Skeletal muscle satellite cell (primary cell): ENCODE measurements around the gene WASF2.
"Not testable (repeated sequence)": the region's sequence is repeated elsewhere in the genome, so short reads cannot be mapped to it uniquely, and the experiment has no call there.

ENCODE experiments used
- H3K27me3 ChIP-seq: 2 replicates; pipeline ENCODE4 v1.7.0; 2013; ENCODE audit warnings: low read length; ENCODE audit not compliant: control insufficient read depth, insufficient read depth
- H3K36me3 ChIP-seq: 2 replicates; pipeline ENCODE4 v1.7.0; 2013; ENCODE audit warnings: mild to moderate bottlenecking, control low read depth, low read length; ENCODE audit not compliant: insufficient read depth
- H3K4me1 ChIP-seq: 2 replicates; pipeline ENCODE4 v1.7.0; 2013; ENCODE audit warnings: low read length; ENCODE audit not compliant: control insufficient read depth, insufficient read depth
- H3K4me2 ChIP-seq: 2 replicates; pipeline ENCODE4 v1.7.0; 2013; ENCODE audit warnings: mild to moderate bottlenecking, low read length
- H3K4me3 ChIP-seq: 2 replicates; pipeline ENCODE4 v1.7.0; 2013; ENCODE audit warnings: low read length
- H3K9ac ChIP-seq: 2 replicates; pipeline ENCODE4 v1.7.0; 2013; ENCODE audit warnings: mild to moderate bottlenecking, low read depth, low read length, moderate library complexity
- H3K9me3 ChIP-seq: replicated peaks from 2 replicates; pipeline ENCODE4 v1.7.0; 2013; ENCODE audit warnings: mild to moderate bottlenecking, control low read depth, low read length

The WASF2 gene

GRCh38 chr1:27388337-27389005, 101.5 kb downstream of the WASF2 start:
- H3K4me1 ChIP-seq = peaks cover 18% of the 10 kb centered on the region
- H3K9me3 ChIP-seq = no peaks in the 10 kb centered on the region
- no peak overlapping the region for H3K4me3 ChIP-seq
- H3K27me3 ChIP-seq = peaks cover 5% of the 10 kb centered on the region
- H3K36me3 ChIP-seq = no peaks in the 10 kb centered on the region
- no peak overlapping the region for H3K4me2 ChIP-seq
- no peak overlapping the region for H3K9ac ChIP-seq

- not testable (repeated sequence) for H3K4me3 ChIP-seq, H3K9ac ChIP-seq, H3K4me1 ChIP-seq, H3K36me3 ChIP-seq, H3K9me3 ChIP-seq, H3K4me2 ChIP-seq
- H3K27me3 ChIP-seq = peaks cover 18% of the 10 kb centered on the region
These were observed 105.2 kb downstream of the WASF2 start for GRCh38 chr1:27384797-27385196.

DNA sequence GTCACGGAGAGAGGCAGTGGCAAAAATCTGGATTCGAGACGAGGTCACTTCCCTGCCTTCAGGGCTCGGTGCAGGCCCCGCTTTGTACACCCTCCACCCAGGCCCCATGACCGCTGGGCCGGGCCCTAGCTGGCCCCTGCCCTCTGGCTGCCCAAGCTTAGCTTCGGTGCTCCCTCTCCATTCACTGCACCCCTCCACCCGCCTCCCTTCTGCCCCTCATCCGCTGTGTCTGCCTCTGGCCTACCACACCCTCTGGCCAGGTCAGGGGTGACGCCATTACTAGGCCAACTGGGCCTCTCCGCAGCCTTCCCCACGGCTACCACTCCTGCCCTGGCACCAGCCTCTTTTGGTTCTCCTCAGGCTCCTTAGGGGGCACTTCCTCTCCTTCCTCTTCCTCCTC, 106.3 kb downstream of the WASF2 start:
- Histone ChIP-seq H3K27me3 (peaks cover 18% of the 10 kb centered on the region), H3K4me1 (no peaks in the 10 kb centered on the region), H3K4me3 (no peak overlapping the region)

DNA sequence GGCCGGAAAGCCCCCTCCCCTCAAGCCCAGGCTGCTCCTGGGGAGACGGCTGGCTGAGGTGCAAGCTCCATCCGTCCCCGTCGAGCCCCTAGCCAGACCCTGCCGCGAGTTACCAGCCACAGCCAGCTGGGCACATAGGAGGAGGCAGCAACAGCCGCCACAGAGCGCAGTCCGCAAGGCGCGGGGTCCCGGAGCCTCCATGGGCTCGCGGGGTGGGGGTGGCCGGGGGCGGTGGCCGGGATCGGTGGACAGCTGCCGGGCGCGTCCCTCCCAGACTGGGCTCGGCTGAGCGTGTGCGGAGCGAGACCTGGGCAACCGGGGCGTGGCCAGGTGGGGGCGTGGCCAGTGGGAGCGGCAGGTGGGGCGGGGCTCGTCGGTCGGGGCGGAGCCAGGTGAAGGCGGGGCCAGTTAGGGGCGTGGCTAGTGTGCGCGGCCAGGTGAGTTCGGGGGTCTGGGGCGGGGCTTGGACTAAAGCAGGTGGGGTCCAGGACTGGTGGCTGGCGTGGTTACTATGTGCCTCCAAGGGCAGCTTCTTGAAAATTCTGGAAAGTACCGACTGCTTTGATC, 106.8 kb downstream of the WASF2 start, which contains the start of gene CD164L2:
Gene CD164L2 (minus strand): TSS at position 295 of the 567 bp plus-strand sequence. CDS start 94 bp downstream, at position 201.
- Histone ChIP-seq H3K4me2 (no peak within 1 kb of the TSS), H3K9me3 (no peaks in the 10 kb centered on the region), H3K9ac (no peak within 1 kb of the TSS), H3K36me3 (no peaks in the 10 kb centered on the region), H3K4me3 (no peak within 1 kb of the TSS), H3K4me1 (no peaks in the 10 kb centered on the region), H3K27me3 (peaks cover 18% of the 10 kb centered on the region)

More for the DNA sequence above, 106.3 kb downstream of the WASF2 start:
- Histone ChIP-seq H3K4me2 (no peak overlapping the region), H3K36me3 (no peaks in the 10 kb centered on the region), H3K9me3 (no peaks in the 10 kb centered on the region), H3K9ac (no peak overlapping the region)

DNA sequence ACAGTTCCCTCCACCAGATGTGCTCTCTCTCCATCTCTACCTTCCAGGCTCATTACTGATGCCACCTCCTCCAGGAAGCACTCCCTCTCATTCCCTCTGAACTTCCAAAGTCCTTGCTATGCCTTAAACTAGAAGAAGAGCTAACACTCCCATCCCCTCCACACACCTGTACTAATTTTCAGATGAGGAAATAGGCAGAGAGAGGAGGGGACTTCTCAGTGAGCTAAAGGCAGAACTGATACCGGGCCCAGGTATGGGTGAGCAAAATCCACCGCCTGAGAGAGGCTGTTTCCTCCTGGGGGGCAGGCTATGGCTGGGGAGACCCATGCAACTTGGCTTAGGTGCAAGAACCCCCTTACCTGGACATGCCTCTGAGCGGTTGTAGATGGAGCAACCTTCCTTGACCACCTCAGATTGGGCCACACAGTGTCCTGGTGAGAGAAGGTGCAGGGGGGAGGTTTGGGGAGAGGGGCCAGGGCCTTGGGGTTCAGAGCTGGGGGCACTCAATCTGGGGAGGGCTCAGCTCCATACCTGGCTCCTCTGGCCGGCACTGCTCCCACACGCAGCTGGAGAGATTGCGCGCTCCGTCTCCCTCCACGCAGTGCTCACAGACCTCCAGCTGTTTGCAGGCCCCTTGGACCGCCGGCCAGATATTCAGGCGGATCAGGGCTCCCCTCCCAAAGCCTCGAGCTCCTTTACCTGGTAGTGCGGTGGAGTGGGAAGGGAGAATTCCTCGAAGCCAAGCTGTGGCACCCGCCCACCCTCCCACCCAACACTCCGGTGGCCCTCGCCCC, 107.8 kb downstream of the WASF2 start:
- Histone ChIP-seq H3K9me3 (no peaks in the 10 kb centered on the region), H3K4me1 (no peaks in the 10 kb centered on the region), H3K4me2 (no peak overlapping the region), H3K9ac (no peak overlapping the region), H3K36me3 (no peaks in the 10 kb centered on the region), H3K4me3 (no peak overlapping the region), H3K27me3 (peaks cover 17% of the 10 kb centered on the region)

- Histone ChIP-seq H3K9me3 (no peaks in the 10 kb centered on the region), H3K27me3 (peaks cover 18% of the 10 kb centered on the region), H3K9ac (no peak overlapping the region), H3K4me2 (no peak overlapping the region), H3K36me3 (no peaks in the 10 kb centered on the region), H3K4me3 (no peak overlapping the region), H3K4me1 (no peaks in the 10 kb centered on the region)
These were observed 108.9 kb downstream of the WASF2 start for GRCh38 chr1:27380766-27381733.

GRCh38 chr1:27380224-27380623, 109.7 kb downstream of the WASF2 start:
- H3K36me3 ChIP-seq = no peaks in the 10 kb centered on the region
- H3K27me3 ChIP-seq = peaks cover 18% of the 10 kb centered on the region
- H3K4me2 ChIP-seq = no peak overlapping the region
- no peak overlapping the region for H3K9ac ChIP-seq
- H3K4me3 ChIP-seq = no peak overlapping the region
- no peaks in the 10 kb centered on the region for H3K9me3 ChIP-seq
- H3K4me1 ChIP-seq = no peaks in the 10 kb centered on the region

- Histone ChIP-seq H3K27me3 (peaks cover 18% of the 10 kb centered on the region), H3K9me3 (no peaks in the 10 kb centered on the region), H3K4me1 (no peaks in the 10 kb centered on the region), H3K4me3 (no peak overlapping the region), H3K9ac (no peak overlapping the region), H3K36me3 (no peaks in the 10 kb centered on the region), H3K4me2 (no peak overlapping the region)
These were observed 110.3 kb downstream of the WASF2 start for GRCh38 chr1:27379564-27380122.

- Histone ChIP-seq H3K9me3 (no peaks in the 10 kb centered on the region), H3K4me3 (no peak overlapping the region), H3K9ac (no peak overlapping the region), H3K36me3 (no peaks in the 10 kb centered on the region), H3K4me2 (no peak overlapping the region), H3K27me3 (peaks cover 18% of the 10 kb centered on the region), H3K4me1 (no peaks in the 10 kb centered on the region)
These were observed 112.0 kb downstream of the WASF2 start for GRCh38 chr1:27377760-27378495.

DNA sequence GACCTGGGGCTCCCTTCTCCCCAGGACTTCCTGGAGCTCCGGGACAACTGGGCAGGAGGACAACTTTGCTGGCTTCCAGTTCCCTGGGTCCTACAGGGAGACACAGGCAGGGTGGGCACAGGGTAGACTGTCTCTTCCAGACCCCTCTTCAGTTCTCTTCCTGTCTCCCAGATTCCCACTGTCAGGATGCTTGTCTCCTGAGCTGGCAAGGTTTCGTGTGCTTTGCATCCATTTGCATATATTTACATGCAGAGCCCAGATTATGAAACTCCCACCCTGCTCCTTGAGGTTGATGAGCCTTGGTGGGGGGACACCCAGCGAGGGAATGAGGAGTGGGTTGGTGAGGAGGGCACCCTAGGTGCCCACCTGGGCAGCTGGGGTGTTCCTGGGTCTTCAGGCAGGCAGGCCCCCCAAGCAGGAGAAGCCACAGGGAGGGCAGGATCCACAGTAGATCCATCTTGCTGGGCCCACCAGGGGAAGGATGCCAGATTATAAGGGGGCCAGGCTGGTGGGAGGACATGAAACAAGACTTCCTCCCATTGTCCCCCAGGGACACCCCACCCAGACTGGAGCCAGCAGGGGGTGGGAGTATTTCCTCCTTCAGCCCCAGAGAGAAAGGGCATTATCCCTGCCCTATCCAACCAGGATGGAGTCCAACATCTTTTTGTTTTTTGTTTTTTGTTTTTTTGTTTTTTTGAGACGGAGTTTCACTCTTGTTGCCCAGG, 115.4 kb downstream of the WASF2 start, which contains the start of gene FCN3:
Gene FCN3 (minus strand): TSS at position 463 of the 725 bp plus-strand sequence. CDS start 6 bp downstream, at position 457.
- Histone ChIP-seq H3K27me3 (peaks cover 6% of the 10 kb centered on the region), H3K9ac (no peak within 1 kb of the TSS), H3K4me2 (no peak within 1 kb of the TSS), H3K4me3 (no peak within 1 kb of the TSS), H3K9me3 (no peaks in the 10 kb centered on the region), H3K4me1 (no peaks in the 10 kb centered on the region), H3K36me3 (no peaks in the 10 kb centered on the region)
